ENCODE measurements around the gene ACTN4.

Gene ACTN4

DNA sequence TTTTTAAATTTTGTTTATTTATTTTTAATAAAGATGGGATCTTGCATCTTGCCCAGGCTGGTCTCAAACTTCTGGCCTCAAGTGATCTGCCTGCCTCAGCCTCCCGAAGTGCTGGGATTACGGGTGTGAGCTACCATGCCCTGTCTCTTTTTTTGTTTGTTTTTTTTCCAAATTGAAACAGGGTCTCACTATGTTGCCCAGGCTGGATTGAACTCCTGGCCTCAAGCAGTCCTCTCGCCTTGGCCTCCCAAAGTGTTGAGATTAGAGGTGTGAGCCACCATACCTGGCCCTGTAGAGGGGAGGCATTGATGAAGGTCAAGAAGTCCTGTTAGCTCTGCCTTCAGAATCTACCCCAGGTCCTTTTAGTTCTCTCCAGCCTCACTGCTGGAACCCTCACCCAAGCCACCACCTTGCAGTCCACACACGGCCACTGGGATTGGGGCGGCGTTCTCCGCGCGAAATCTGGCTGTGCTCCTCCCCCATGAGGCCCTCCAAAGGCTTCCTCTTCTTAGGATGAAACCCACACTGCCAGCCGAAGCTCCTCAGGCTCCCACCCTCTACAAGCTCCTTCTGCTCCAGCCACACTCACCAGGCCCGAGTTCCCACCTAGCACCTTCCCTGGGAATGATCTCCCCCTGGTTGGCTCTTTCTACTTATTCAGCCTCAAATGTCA lies 34.9 kb downstream of the ACTN4 start:
- Histone ChIP-seq H3K27me3 (replicated peaks; ENCODE audit: control insufficient read depth, insufficient read depth, low read length) (no peaks in the 10 kb centered on the region), H3K36me3 (ENCODE audit: control insufficient read depth, insufficient read depth, low read length) (no peaks in the 10 kb centered on the region), H3K4me3 (replicated peaks; ENCODE audit: low read depth, low read length) (no peak overlapping the region)
- no peak for DNase-seq (ENCODE audit: extremely low read depth, insufficient read length)
- TF ChIP-seq, protein P1, sequence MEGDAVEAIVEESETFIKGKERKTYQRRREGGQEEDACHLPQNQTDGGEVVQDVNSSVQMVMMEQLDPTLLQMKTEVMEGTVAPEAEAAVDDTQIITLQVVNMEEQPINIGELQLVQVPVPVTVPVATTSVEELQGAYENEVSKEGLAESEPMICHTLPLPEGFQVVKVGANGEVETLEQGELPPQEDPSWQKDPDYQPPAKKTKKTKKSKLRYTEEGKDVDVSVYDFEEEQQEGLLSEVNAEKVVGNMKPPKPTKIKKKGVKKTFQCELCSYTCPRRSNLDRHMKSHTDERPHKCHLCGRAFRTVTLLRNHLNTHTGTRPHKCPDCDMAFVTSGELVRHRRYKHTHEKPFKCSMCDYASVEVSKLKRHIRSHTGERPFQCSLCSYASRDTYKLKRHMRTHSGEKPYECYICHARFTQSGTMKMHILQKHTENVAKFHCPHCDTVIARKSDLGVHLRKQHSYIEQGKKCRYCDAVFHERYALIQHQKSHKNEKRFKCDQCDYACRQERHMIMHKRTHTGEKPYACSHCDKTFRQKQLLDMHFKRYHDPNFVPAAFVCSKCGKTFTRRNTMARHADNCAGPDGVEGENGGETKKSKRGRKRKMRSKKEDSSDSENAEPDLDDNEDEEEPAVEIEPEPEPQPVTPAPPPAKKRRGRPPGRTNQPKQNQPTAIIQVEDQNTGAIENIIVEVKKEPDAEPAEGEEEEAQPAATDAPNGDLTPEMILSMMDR (IDR thresholded peaks at IDR 0.05; ENCODE audit: insufficient read depth, low read length, poor library complexity, severe bottlenecking) = no peak

DNA sequence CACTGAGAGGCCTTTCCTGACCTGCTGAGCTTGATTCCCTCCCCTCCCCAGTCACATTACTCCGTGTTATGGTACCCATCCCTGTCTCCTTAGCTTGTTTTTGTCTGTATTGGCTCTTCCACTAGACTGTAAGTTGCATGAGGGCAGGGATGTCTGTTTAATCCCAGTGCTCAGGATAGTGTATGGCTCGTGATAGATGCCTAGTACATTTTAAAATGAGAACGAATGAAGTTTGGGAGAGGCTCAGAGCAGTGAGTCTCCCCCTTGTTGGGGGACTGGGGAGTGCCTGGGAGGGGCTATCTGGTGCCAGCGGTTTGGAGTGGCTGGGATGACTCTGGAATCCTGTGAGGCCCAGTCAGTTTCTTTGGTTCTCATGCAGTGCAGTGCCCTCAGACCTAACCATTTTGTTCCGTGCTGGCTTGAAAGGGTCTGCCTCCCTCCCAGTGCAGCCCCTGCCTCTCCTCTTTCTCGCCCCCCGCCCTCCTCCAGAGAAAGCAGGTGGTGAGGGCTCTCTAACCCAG lies 35.5 kb downstream of the ACTN4 start:
- DNase-seq (ENCODE audit: extremely low read depth, insufficient read length) = no peak
- H3K27me3 ChIP-seq (replicated peaks; ENCODE audit: control insufficient read depth, insufficient read depth, low read length) = no peaks in the 10 kb centered on the region
- H3K4me3 ChIP-seq (replicated peaks; ENCODE audit: low read depth, low read length) = no peak overlapping the region
- H3K36me3 ChIP-seq (ENCODE audit: control insufficient read depth, insufficient read depth, low read length) = no peaks in the 10 kb centered on the region; the same call in 1 of the 2 replicates
- TF ChIP-seq, protein P1 (IDR thresholded peaks at IDR 0.05; ENCODE audit: insufficient read depth, low read length, poor library complexity, severe bottlenecking) = no peak

- no peak overlapping the region for H3K4me3 ChIP-seq (replicated peaks; ENCODE audit: low read depth, low read length)
- no peaks in the 10 kb centered on the region; the same call in 1 of the 2 replicates for H3K36me3 ChIP-seq (ENCODE audit: control insufficient read depth, insufficient read depth, low read length)
- H3K27me3 ChIP-seq (replicated peaks; ENCODE audit: control insufficient read depth, insufficient read depth, low read length) = no peaks in the 10 kb centered on the region
- DNase-seq (ENCODE audit: extremely low read depth, insufficient read length) = no peak
- TF ChIP-seq, protein P1 (IDR thresholded peaks at IDR 0.05; ENCODE audit: insufficient read depth, low read length, poor library complexity, severe bottlenecking) = no peak
These were observed 36.1 kb downstream of the ACTN4 start for GRCh38 chr19:38683393-38684077.

DNA sequence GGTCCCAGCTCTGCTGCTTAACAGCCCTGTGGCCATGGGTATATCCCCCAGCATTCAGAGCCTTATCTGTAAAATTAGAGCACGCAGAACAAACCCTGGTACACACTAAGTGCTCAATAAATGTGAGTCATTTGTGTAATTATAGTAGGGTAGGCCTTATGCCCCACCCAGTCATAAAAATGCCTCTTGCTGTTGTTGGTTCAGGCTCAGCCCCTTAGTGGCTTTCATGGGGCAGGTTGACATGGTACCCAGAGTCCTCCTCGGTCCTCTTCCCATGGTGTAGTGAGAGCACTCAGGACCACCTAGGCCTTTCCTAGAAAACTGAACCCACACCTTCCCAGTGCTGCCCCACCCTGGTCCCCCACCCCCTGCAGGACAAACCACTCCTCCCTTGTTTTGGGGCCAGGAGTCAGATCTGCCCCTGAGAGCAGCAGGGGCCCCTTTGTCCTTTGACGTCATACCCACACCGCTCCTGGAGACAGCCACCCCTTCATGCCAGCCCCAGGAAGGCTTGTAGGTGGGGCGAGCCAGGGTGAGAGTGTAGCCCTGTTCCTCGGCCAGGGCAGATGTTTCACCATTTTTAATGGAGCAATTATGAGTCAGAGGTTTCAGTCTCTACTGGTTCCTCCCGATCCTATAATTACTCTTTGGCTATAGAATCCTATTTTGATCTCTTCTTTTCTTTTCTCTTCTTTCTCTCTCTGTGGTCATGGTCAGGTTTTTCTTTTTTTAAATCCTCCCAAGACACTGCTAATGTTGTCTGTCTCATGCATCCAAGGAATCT lies 36.8 kb downstream of the ACTN4 start:
- Histone ChIP-seq H3K27me3 (replicated peaks; ENCODE audit: control insufficient read depth, insufficient read depth, low read length) (no peaks in the 10 kb centered on the region), H3K36me3 (ENCODE audit: control insufficient read depth, insufficient read depth, low read length) (no peaks in the 10 kb centered on the region; the same call in 1 of the 2 replicates), H3K4me3 (replicated peaks; ENCODE audit: low read depth, low read length) (no peak overlapping the region)
- DNase-seq (ENCODE audit: extremely low read depth, insufficient read length) = peak; percentile 54
- TF ChIP-seq, protein P1 (IDR thresholded peaks at IDR 0.05; ENCODE audit: insufficient read depth, low read length, poor library complexity, severe bottlenecking) = no peak

DNA sequence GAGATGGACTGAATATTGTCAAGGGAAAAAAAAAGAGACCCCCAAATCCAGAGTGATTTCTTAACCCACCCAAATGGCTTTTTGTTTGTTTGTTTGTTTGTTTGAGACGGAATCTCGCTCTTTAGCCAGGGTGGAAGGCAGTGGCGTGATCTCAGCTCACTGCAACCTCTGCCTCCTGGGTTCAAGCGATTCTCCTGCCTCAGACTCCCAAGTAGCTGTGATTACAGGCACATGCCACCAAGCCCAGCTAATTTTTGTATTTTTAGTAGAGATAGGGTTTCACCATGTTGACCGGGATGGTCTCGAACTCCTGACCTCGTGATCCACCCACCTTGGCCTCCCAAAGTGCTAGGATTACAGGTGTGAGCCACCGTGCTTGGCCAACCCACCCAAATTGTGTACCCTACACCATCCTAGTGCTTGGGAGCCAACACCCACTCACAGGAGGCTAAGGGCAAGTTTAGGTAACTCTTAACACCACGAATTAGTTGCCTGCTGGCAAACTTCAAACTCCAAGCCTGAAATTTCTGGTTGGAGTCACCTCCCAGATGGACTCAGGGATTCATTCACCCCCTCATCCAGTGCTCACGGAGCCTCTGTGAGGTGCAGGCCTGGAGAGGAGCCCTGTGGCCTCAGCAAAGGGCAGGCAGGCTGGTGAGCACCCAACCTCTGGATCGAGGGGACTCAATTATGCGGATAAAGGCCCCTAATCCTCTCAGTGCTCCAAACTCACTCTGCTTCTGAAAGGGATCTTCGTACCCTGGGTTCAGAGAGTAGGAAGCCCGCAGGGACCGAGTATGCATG lies 37.6 kb downstream of the ACTN4 start:
- no peak for DNase-seq (ENCODE audit: extremely low read depth, insufficient read length)
- no peaks in the 10 kb centered on the region for H3K27me3 ChIP-seq (replicated peaks; ENCODE audit: control insufficient read depth, insufficient read depth, low read length)
- no peak overlapping the region for H3K4me3 ChIP-seq (replicated peaks; ENCODE audit: low read depth, low read length)
- no peaks in the 10 kb centered on the region; the same call in none of the 2 replicates for H3K36me3 ChIP-seq (ENCODE audit: control insufficient read depth, insufficient read depth, low read length)
- TF ChIP-seq, protein P1 (IDR thresholded peaks at IDR 0.05; ENCODE audit: insufficient read depth, low read length, poor library complexity, severe bottlenecking) = no peak

All from GM06990 (cell line).